GM23248 (cell line): Measurements from ENCODE around the gene HBG1. TPM values are rescaled to one million over a fixed set of nuclear protein-coding genes. Genes with fewer than 3 reads are reported as not detected.

Experiments used
- DNase-seq: peaks from one replicate; pipeline ENCODE4 v3.0.0-alpha.2; 2015
- H2AFZ ChIP-seq: fragments of 200-600 bp; sonication (generic); 2 replicates; pipeline ENCODE4 v1.6.1; 2016; ENCODE audit warnings: antibody characterized with exemption
- H3F3A ChIP-seq: fragments of 200-600 bp; sonication (generic); 2 replicates; pipeline ENCODE4 v1.6.1; 2016; ENCODE audit warnings: mild to moderate bottlenecking, antibody characterized with exemption, mixed run types; ENCODE audit not compliant: insufficient read depth
- H3K27ac ChIP-seq: fragments of 200-600 bp; sonication (generic); 2 replicates; pipeline ENCODE4 v1.5.1; 2016; ENCODE audit warnings: mild to moderate bottlenecking
- H3K27me3 ChIP-seq: fragments of 200-600 bp; sonication (generic); replicated peaks from 2 replicates; pipeline ENCODE4 v1.6.1; 2016; ENCODE audit warnings: mild to moderate bottlenecking; ENCODE audit not compliant: insufficient read depth
- H3K36me3 ChIP-seq: fragments of 200-600 bp; sonication (generic); 2 replicates; pipeline ENCODE4 v1.6.1; 2016; ENCODE audit warnings: low read depth, mild to moderate bottlenecking
- H3K4me1 ChIP-seq: fragments of 200-600 bp; sonication (generic); 2 replicates; pipeline ENCODE4 v1.6.1; 2016; ENCODE audit warnings: mild to moderate bottlenecking; ENCODE audit not compliant: insufficient read depth
- H3K4me2 ChIP-seq: fragments of 200-600 bp; sonication (generic); one replicate; pipeline ENCODE4 v1.6.1; 2016; ENCODE audit warnings: mild to moderate bottlenecking; ENCODE audit not compliant: unreplicated experiment
- H3K4me3 ChIP-seq: fragments of 200-600 bp; sonication (generic); 2 replicates; pipeline ENCODE4 v1.5.1; 2016; ENCODE audit warnings: mild to moderate bottlenecking
- H3K79me2 ChIP-seq: fragments of 200-600 bp; sonication (generic); 2 replicates; pipeline ENCODE4 v1.6.1; 2016; ENCODE audit warnings: mild to moderate bottlenecking; ENCODE audit not compliant: insufficient read depth
- H3K9ac ChIP-seq: fragments of 200-600 bp; sonication (generic); 2 replicates; pipeline ENCODE4 v1.6.1; 2016; ENCODE audit warnings: mild to moderate bottlenecking
- H3K9me2 ChIP-seq: fragments of 200-600 bp; sonication (generic); 2 replicates; pipeline ENCODE4 v1.6.1; 2016; ENCODE audit warnings: mixed run types, mild to moderate bottlenecking, moderate library complexity; ENCODE audit not compliant: insufficient read depth
- H3K9me3 ChIP-seq: fragments of 200-600 bp; sonication (generic); one replicate; pipeline ENCODE4 v1.6.1; 2017; ENCODE audit warnings: low read depth
- H4K20me1 ChIP-seq: fragments of 200-600 bp; sonication (generic); 2 replicates; pipeline ENCODE4 v1.6.0; 2016; ENCODE audit not compliant: insufficient read depth
- EZH2 ChIP-seq: fragments of 200-600 bp; sonication (generic); IDR thresholded peaks from 2 replicates; pipeline ENCODE4 v1.6.1; 2018; ENCODE audit warnings: antibody characterized with exemption, mild to moderate bottlenecking; ENCODE audit not compliant: insufficient read depth, poor library complexity, severe bottlenecking
- EZH2phosphoT487 ChIP-seq: fragments of 200-600 bp; sonication (generic); IDR thresholded peaks from 2 replicates; pipeline ENCODE4 v1.6.1; 2018; ENCODE audit warnings: antibody characterized with exemption, moderate library complexity, mild to moderate bottlenecking, low read depth; ENCODE audit not compliant: insufficient read depth
- WGBS, 2 experiments: methylation state at CpG; one replicate each; pipeline ENCODE4 v1.1.6; 2015 to 2017; ENCODE audit warnings: low lambda C conversion rate in 2 of 2, low coverage in 1 of 2; ENCODE audit errors: missing lambda C conversion rate in 2 of 2; 5-methylcytosine and 5-hydroxymethylcytosine counted together
- in situ Hi-C: fragments of 300-500 bp; cut with MboI; formaldehyde crosslinking; loops from 2 replicates; pipeline ENCODE4 v1.15.0; 2020
- polyA plus RNA-seq: library from polyadenylated mRNA; unstranded; fragments of >200 nt; fragmentation: Nextera tagmentation; extraction: Ambion mirVana; gene quantifications from 2 replicates; pipeline ENCODE4 v1.2.1, GENCODE V29; 2016
- total RNA-seq: library from RNA; depleted of rRNA; stranded (reverse); fragments of >200 nt; shearing (Covaris generic); gene quantifications from 2 replicates; pipeline ENCODE4 v1.2.3, GENCODE V29; 2014

The HBG1 gene
- total and polyA plus RNA-seq, 2 experiments from 2014 or later: not detected

GRCh38 chr11:5242933-5243815 lies 6.5 kb downstream of the HBG1 start:
- DNase-seq: peak; percentile 46
- TF ChIP-seq EZH2phosphoT487 (no peak), EZH2 (no peak)
- H3K4me3 ChIP-seq: no peak overlapping the region
- in situ Hi-C loops: no loop called here
- no peaks in the 10 kb centered on the region for H3K9me3 ChIP-seq
- H3F3A ChIP-seq: no peaks in the 10 kb centered on the region
- H3K27ac ChIP-seq: no peak overlapping the region
- no peak overlapping the region for H3K4me2 ChIP-seq
- no peak overlapping the region for H3K9ac ChIP-seq
- no peak overlapping the region for H2AFZ ChIP-seq
- H3K9me2 ChIP-seq: no peaks in the 10 kb centered on the region
- no peaks in the 10 kb centered on the region for H4K20me1 ChIP-seq
- no peaks in the 10 kb centered on the region for H3K79me2 ChIP-seq
- no peaks in the 10 kb centered on the region for H3K4me1 ChIP-seq
- no peaks in the 10 kb centered on the region for H3K36me3 ChIP-seq
- H3K27me3 ChIP-seq: no peaks in the 10 kb centered on the region
- 11 to 19% methylated on average over 7 of the region's 7 CpGs for WGBS, 2 experiments

DNA sequence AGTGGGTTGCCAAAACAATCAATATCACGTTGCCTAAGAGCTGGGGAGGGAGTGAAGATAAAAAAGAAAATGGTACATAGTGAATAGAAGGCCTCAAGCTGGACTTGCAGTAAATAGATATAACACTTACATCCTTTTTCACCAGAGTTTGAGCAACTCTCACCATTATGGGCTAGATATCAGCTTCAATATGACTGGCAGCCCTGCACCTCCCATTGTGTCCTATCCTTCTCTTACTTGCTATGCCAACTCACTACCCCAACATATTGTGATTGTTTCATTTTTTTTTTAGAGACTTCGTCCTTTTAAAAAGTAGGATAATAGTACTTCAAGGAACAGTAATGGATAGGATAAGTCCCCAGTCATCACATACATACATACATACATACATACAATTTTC lies 7.4 kb downstream of the HBG1 start:
- no peaks in the 10 kb centered on the region for H3K9me3 ChIP-seq
- H3K27ac ChIP-seq: no peak overlapping the region
- no peak overlapping the region for H2AFZ ChIP-seq
- no peak overlapping the region for H3K4me2 ChIP-seq
- no peak for TF ChIP-seq EZH2
- TF ChIP-seq EZH2phosphoT487: no peak
- H3K79me2 ChIP-seq: no peaks in the 10 kb centered on the region
- H3K9ac ChIP-seq: no peak overlapping the region
- no peaks in the 10 kb centered on the region for H4K20me1 ChIP-seq
- no peak overlapping the region for H3K4me3 ChIP-seq
- in situ Hi-C loops: no loop called here
- 51 to 61% methylated on average over 2 of the region's 2 CpGs for WGBS, 2 experiments
- no peaks in the 10 kb centered on the region for H3K4me1 ChIP-seq
- no peaks in the 10 kb centered on the region for H3K9me2 ChIP-seq
- H3K27me3 ChIP-seq: no peaks in the 10 kb centered on the region
- H3F3A ChIP-seq: no peaks in the 10 kb centered on the region
- DNase-seq: no peak
- H3K36me3 ChIP-seq: no peaks in the 10 kb centered on the region

DNA sequence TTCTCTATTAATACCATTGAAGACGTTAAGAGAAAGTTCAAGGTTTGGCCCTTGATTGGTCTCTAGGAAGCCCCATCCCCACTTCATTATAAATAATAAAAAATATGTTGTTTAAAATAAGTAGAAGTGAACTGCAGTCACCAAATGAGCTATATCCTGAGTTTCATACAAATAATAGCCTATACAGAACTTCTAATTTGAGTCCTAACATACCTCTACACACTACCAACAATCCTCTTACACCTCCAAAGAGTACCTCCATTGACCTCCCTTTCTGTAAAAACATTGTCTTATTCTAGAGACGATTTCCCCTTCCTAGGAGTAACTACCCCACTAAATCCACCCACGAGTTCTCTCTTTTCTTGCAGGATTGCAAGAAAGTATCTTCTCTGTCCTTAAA lies 8.2 kb downstream of the HBG1 start:
- no peaks in the 10 kb centered on the region for H3F3A ChIP-seq
- TF ChIP-seq EZH2 (no peak), EZH2phosphoT487 (no peak)
- no peak overlapping the region for H3K4me2 ChIP-seq
- no peaks in the 10 kb centered on the region for H3K9me2 ChIP-seq
- no peak overlapping the region for H3K9ac ChIP-seq
- no peaks in the 10 kb centered on the region for H3K4me1 ChIP-seq
- H3K36me3 ChIP-seq: no peaks in the 10 kb centered on the region
- H3K79me2 ChIP-seq: no peaks in the 10 kb centered on the region
- no peaks in the 10 kb centered on the region for H3K27me3 ChIP-seq
- H4K20me1 ChIP-seq: no peaks in the 10 kb centered on the region
- H3K4me3 ChIP-seq: no peak overlapping the region
- WGBS, 2 experiments: 40 to 49% methylated on average over 3 of the region's 3 CpGs
- H2AFZ ChIP-seq: no peak overlapping the region
- in situ Hi-C loops: no loop called here
- DNase-seq: no peak
- H3K27ac ChIP-seq: no peak overlapping the region
- H3K9me3 ChIP-seq: no peaks in the 10 kb centered on the region

DNA sequence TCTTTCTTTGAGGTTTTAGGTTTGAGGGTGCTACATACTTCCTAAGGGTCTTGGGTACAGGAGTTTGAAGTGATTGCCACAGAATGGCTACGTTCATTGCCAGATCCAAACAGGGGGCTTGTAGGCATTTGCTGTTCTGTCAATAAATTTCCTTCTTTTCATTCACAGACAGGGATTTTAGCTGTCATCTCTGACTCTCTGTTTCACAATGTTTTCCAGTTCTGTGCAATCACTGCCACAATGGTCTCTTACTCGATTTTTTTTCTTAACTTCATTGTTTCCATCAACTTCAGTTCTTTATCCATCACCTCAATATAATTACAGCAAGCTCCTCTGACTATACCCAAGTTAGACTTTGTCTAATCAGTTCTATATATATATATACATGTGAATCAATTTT lies 9.2 kb downstream of the HBG1 start:
- Histone ChIP-seq H3K27ac (no peak overlapping the region), H3K79me2 (no peaks in the 10 kb centered on the region), H3K27me3 (no peaks in the 10 kb centered on the region), H3K9me2 (no peaks in the 10 kb centered on the region), H3K9me3 (no peaks in the 10 kb centered on the region), H3K4me1 (no peaks in the 10 kb centered on the region), H3K4me3 (no peak overlapping the region), H3K9ac (no peak overlapping the region), H4K20me1 (no peaks in the 10 kb centered on the region), H2AFZ (no peak overlapping the region), H3F3A (no peaks in the 10 kb centered on the region), H3K36me3 (no peaks in the 10 kb centered on the region), H3K4me2 (no peak overlapping the region)
- DNase-seq: no peak
- WGBS, 2 experiments: 49 to 64% methylated on average over 2 of the region's 2 CpGs
- TF ChIP-seq EZH2phosphoT487 (no peak), EZH2 (no peak)
- in situ Hi-C loops: no loop called here
